HFFc6 (cell line): ENCODE measurements around the gene PES1. TPM values are rescaled to one million over a fixed set of nuclear protein-coding genes. Genes with fewer than 3 reads are reported as not detected.
A peak's percentile ranks its signal among the peaks of the same experiment; 100 is the strongest.

ENCODE experiments used
- DNase-seq: peaks from one replicate; pipeline ENCODE4 v3.0.0-alpha.2; 2018
- H3K27ac Mint-ChIP-seq: 2 replicates; pipeline ENCODE4 v1.8.0; 2020; ENCODE audit warnings: mild to moderate bottlenecking, mixed read lengths
- H3K27me3 Mint-ChIP-seq: 2 replicates; pipeline ENCODE4 v1.8.0; 2021; ENCODE audit warnings: mild to moderate bottlenecking, moderate library complexity, mixed read lengths; ENCODE audit not compliant: insufficient read depth
- H3K36me3 Mint-ChIP-seq: 2 replicates; pipeline ENCODE4 v1.8.0; 2021; ENCODE audit warnings: low read depth, mixed read lengths
- H3K4me1 Mint-ChIP-seq: 2 replicates; pipeline ENCODE4 v1.8.0; 2020; ENCODE audit warnings: low read depth, mixed read lengths
- H3K4me3 Mint-ChIP-seq: 2 replicates; pipeline ENCODE4 v1.8.0; 2020; ENCODE audit warnings: mild to moderate bottlenecking, moderate library complexity, mixed read lengths
- H3K9me3 Mint-ChIP-seq: 2 replicates; pipeline ENCODE4 v1.8.0; 2020; ENCODE audit warnings: mild to moderate bottlenecking, mixed read lengths
- CTCF ChIP-seq: fragments of 200-600 bp; sonication (generic); IDR thresholded peaks from 2 replicates; pipeline ENCODE4 v1.5.0; 2021; ENCODE audit warnings: antibody characterized with exemption, mild to moderate bottlenecking
- total RNA-seq, 6 experiments: library from RNA; stranded (reverse); fragmentation: NEBNext Ultra II Directional; extraction: Animal tissue kit (Norgen Biotek cat#: 25700); gene quantifications; 2 replicates in 1 of 6; 3 replicates in 5 of 6; pipeline ENCODE4 v1.2.3, GENCODE V29; 2021

The PES1 gene
- total RNA-seq, 6 experiments from 2014 or later, result 81.8 to 110 (median 86.9) TPM

GRCh38 chr22:30607300-30607930, 15.7 kb upstream of the PES1 start:
- peak overlapping the region; percentile 88 for H3K27ac Mint-ChIP-seq
- H3K27me3 Mint-ChIP-seq, result no peaks in the 10 kb centered on the region; the same call in 1 of the 2 replicates
- no peaks in the 10 kb centered on the region for H3K9me3 Mint-ChIP-seq
- peak overlapping the region; percentile 88 for H3K4me3 Mint-ChIP-seq
- H3K36me3 Mint-ChIP-seq, result no peaks in the 10 kb centered on the region
- DNase-seq, result no peak
- no peak for TF ChIP-seq CTCF
- H3K4me1 Mint-ChIP-seq, result peaks cover 55% of the 10 kb centered on the region

DNA sequence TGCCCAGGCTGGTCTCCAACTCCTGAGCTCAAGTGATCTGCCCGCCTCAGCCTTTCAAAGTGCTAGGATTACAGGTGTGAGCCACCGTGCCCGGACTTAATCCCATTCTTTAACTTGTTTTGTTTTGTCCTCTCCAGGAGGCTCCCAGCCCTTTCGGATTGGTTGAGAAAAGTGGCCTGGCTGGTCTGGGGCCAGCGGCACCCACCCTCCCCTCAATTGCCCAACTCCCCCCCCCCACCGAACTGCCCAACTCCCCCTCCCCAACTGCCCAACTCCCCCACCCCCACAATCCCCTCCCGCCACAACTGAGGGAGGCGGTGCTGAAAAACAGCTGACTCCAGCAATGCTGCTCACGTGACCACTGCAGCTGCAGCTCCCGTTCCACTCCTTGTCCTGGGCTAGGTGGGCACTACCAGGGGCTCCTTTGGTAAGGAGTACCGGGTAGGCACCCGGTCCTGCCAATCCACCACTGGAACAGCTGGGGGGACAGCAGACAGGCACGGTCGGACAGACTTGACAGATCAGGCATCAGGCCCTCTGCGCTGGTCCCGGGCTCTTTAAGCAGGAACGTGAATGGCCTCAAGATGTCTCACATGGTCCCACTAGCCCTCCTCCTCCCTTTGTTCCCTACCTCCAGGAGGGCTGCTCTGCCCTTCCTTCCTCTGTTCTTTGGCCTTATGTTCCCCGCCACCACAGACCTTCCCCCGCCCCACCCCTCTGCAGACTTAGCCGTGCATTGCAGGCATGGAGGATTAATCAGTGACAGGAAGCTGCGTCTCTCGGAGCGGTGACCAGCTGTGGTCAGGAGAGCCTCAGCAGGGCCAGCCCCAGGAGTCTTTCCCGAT, 15.0 kb upstream of the PES1 start, which contains the start of gene TCN2:
Gene TCN2 (plus strand): TSS at position 720 of the 845 bp plus-strand sequence. CDS start 158 bp downstream, outside the sequence.
- Mint-ChIP-seq H3K27ac (peak within 1 kb of the TSS; percentile 88), H3K36me3 (no peaks in the 10 kb centered on the region), H3K27me3 (peaks cover 4% of the 10 kb centered on the region), H3K4me1 (peaks cover 55% of the 10 kb centered on the region), H3K4me3 (peak within 1 kb of the TSS; percentile 88), H3K9me3 (no peaks in the 10 kb centered on the region)
- DNase-seq, result peak; percentile 65
- TF ChIP-seq CTCF, result peak; percentile 34

DNA sequence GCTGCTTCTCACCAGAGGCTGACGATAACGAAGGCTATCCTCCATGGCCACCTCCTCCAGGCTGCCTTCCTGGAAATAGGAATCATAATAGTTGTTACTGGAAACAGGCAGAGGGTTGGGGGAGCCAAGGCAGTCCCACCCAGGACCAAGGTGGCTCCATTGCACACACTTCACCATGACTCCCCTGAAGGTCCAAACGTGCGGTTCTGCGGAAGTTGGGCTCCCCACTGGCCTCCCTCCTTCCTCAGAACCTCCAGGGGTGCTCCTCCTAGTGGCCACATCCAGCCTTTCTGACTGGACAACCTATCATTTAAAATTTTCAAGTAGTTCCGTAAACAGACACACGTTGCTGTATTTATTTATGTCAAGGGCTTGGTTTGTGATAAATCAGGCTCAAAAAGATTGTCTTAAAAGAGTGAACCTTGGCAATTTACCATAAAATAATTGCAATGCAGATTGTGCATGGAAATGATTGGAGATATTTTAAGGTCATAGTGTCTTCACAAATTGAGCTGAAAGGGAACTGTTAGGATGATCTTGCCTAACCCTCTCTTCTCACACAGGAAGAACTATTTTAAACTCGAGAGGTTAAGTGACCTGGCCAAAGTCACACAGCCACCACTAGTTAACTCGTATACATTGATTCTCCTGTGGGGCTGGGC, 13.9 kb upstream of the PES1 start:
- H3K4me3 Mint-ChIP-seq, result peak overlapping the region; percentile 88
- H3K27me3 Mint-ChIP-seq, result peaks cover 5% of the 10 kb centered on the region
- peaks cover 44% of the 10 kb centered on the region for H3K4me1 Mint-ChIP-seq
- no peaks in the 10 kb centered on the region for H3K36me3 Mint-ChIP-seq
- H3K27ac Mint-ChIP-seq, result peak overlapping the region; percentile 26; the same call in 1 of the 2 replicates
- no peaks in the 10 kb centered on the region for H3K9me3 Mint-ChIP-seq
- peak; percentile 39 for DNase-seq
- TF ChIP-seq CTCF, result peak; percentile 89

DNA sequence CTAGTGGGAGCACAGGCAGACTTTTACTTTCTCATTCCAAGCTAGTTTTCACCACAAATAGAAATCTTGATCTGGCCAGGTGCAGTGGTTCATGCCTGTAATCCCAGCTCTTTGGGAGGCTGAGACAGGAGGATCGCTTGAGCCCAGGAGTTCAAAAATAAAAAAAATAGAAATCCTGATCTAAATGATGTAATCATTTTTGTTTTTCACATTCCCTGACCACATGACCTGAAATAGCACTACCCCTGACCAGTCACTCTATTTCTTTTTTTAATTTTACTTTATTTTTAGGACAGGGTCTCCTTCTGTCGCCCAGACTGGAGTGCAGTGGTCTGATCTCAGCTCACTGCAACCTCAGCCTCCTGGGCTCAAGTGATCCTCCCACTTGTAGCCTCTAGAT, 13.0 kb upstream of the PES1 start:
- TF ChIP-seq CTCF, result no peak
- no peaks in the 10 kb centered on the region for H3K36me3 Mint-ChIP-seq
- peaks cover 5% of the 10 kb centered on the region for H3K27me3 Mint-ChIP-seq
- no peaks in the 10 kb centered on the region for H3K9me3 Mint-ChIP-seq
- no peak overlapping the region for H3K4me3 Mint-ChIP-seq
- DNase-seq, result no peak
- peaks cover 36% of the 10 kb centered on the region for H3K4me1 Mint-ChIP-seq
- H3K27ac Mint-ChIP-seq, result no peak overlapping the region

DNA sequence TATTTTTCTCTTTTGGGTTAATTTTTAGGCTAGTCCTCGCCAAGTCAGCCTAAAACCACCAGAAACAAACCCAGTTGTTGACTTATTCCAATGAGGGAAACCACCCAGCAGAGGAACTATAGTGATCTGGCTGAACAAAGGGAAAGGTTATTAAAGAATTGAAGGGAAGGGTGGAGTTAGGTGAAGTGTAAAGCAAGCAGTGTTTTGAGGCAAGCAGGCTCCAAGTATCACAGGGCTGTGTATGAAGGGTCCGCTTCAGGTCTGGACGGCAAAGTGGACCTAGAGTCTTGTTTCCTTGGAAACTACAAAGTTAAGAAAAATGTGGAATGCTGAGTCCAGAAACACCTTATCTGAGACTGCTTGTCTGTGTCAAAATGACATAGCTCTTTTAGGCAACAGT, 12.1 kb upstream of the PES1 start:
- Mint-ChIP-seq H3K9me3 (no peaks in the 10 kb centered on the region), H3K4me3 (no peak overlapping the region), H3K4me1 (peaks cover 27% of the 10 kb centered on the region), H3K36me3 (no peaks in the 10 kb centered on the region), H3K27ac (no peak overlapping the region), H3K27me3 (peaks cover 5% of the 10 kb centered on the region)
- no peak for DNase-seq
- TF ChIP-seq CTCF, result no peak
